ENCODE results near the gene ADH1A.

- TF ChIP-seq POLR2A (IDR thresholded peaks at IDR 0.05) = no peak
- no peak for TF ChIP-seq CTCF (IDR thresholded peaks at IDR 0.05)
Observed at GRCh38 chr4:99300934-99301333, 10.1 kb upstream of the ADH1A start.
